Ishikawa (cell line): ENCODE data around the gene CNGA1.

ENCODE experiments used
- CREB1 ChIP-seq: IDR thresholded peaks from 2 replicates; pipeline ENCODE4 v1.6.1; 2012; ENCODE audit warnings: low read depth
- EGR1 ChIP-seq: IDR thresholded peaks from 2 replicates; pipeline ENCODE4 v1.6.1; 2012
- FOXM1 ChIP-seq: IDR thresholded peaks from 2 replicates; pipeline ENCODE4 v1.6.1; 2012; ENCODE audit warnings: low read depth, borderline replicate concordance
- NFIC ChIP-seq: IDR thresholded peaks from 2 replicates; pipeline ENCODE4 v1.6.1; 2012
- TF ChIP-seq, protein P1 (sequence below): IDR thresholded peaks from 2 replicates; pipeline ENCODE4 v1.6.1; 2012
- TF ChIP-seq, protein P2 (sequence below): IDR thresholded peaks from 2 replicates; pipeline ENCODE4 v1.6.1; 2012; ENCODE audit warnings: low read depth, mild to moderate bottlenecking

DNA sequence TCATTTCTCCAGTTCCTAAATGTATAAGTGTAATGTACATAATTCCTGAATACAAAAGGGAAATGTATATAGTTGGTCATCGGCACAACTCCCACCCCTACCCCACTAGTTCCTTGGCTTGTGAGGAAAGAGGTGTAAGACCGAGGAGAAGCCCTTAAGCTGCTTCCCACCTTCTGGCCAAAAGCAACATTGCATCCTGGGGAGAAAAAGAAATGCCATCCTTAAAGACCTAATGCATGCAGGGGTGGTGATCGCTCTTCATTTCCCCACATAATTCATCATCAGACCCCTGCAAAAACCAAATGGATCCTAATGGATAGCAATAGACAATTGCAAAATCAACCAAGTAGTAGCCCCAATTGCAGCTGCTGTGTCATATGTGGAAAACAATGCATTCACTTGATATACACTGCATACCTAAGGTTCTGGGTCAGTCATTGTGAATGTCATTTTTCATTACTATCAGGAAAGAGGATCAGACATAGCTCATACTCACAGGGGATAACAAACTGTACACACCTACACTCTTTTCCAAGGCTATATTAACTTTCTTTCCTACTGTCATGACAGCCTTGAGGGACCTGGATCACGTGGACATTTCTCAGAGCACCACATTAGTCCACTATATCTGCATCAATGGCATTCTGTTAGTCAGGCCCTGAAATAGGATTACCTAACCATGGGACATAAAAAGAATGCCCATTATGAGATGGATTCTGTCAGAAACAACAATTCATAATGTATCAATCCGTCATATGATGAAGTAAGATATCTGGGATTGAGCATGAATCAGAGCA lies 70.4 kb downstream of the CNGA1 start:
- TF ChIP-seq NFIC (no peak), FOXM1 (no peak), CREB1 (no peak), EGR1 (no peak)
- TF ChIP-seq, protein P1, sequence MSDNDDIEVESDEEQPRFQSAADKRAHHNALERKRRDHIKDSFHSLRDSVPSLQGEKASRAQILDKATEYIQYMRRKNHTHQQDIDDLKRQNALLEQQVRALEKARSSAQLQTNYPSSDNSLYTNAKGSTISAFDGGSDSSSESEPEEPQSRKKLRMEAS: no peak
- TF ChIP-seq, protein P2, sequence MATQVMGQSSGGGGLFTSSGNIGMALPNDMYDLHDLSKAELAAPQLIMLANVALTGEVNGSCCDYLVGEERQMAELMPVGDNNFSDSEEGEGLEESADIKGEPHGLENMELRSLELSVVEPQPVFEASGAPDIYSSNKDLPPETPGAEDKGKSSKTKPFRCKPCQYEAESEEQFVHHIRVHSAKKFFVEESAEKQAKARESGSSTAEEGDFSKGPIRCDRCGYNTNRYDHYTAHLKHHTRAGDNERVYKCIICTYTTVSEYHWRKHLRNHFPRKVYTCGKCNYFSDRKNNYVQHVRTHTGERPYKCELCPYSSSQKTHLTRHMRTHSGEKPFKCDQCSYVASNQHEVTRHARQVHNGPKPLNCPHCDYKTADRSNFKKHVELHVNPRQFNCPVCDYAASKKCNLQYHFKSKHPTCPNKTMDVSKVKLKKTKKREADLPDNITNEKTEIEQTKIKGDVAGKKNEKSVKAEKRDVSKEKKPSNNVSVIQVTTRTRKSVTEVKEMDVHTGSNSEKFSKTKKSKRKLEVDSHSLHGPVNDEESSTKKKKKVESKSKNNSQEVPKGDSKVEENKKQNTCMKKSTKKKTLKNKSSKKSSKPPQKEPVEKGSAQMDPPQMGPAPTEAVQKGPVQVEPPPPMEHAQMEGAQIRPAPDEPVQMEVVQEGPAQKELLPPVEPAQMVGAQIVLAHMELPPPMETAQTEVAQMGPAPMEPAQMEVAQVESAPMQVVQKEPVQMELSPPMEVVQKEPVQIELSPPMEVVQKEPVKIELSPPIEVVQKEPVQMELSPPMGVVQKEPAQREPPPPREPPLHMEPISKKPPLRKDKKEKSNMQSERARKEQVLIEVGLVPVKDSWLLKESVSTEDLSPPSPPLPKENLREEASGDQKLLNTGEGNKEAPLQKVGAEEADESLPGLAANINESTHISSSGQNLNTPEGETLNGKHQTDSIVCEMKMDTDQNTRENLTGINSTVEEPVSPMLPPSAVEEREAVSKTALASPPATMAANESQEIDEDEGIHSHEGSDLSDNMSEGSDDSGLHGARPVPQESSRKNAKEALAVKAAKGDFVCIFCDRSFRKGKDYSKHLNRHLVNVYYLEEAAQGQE: no peak
